NCI-H774 (cell line): ENCODE data around the gene FBLN5.
A peak's percentile ranks its signal among the peaks of the same experiment; 100 is the strongest.
"Not testable (repeated sequence)": the region's sequence is repeated elsewhere in the genome, so short reads cannot be mapped to it uniquely, and the experiment has no call there.

Source experiments
- DNase-seq: peaks from one replicate; lab custom pipeline; 2025; lab: John Stamatoyannopoulos, UW

Gene FBLN5

GRCh38 chr14:91904956-91905645 lies 42.4 kb downstream of the FBLN5 start:
- DNase-seq: no peak

GRCh38 chr14:91904483-91904882 lies 43.0 kb downstream of the FBLN5 start:
- DNase-seq: no peak

- DNase-seq: no peak
Measured at GRCh38 chr14:91903070-91903469, 44.4 kb downstream of the FBLN5 start.

DNA sequence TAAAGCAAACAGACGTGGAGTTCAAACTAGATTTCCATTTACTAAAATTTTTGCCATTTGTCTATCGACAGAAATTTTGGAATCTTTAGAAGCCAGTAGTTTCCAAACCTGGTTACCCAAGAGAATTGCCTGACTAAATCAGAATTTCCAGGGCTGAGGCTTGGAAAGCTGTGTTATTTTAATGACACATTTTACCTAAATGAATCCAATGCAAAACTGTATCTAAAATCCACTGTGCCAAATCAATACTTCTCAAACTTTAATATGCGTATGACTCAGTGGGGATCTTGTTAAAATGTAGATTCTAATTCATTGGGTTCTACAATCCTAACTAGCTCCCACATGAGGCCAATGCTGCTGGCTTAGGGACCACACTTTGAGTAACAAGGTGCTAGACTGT lies 45.2 kb downstream of the FBLN5 start:
- DNase-seq: no peak

DNA sequence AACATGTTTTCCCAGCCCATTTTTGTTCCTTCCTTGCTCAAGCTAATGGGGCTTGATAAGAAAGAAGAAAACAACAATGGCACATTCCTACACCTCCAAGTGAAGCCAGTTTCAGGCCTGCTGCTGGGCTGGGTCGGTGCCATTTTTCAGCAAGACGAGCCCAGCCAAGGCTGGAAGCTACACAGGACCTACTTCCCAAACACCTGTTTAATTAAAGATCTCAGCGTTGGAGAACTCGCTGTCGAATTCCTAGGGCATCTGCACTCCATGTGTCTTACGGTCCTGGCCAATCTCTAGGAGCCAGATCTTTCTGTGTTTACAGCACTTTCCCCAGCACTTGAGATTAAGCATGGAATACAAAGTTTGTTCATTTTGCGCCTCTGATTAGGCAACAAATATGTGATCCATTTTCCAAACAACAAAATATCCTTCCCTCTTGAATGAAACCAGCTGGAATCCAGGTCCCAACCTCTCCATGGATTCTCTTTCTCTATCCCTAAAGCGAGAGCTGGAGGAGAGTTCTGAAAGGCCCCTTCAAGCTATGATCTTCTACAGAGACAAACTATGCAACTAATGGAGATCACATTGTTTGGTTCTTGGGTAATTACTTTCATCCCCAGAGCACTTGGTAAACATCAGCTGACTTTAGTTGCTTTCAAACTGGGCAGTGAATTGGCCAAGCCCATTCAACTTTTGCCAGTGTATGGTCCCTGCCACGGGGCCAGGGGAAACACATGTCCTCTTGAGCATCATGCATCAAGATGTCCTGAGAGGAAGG lies 45.9 kb downstream of the FBLN5 start:
- no peak for DNase-seq

DNA sequence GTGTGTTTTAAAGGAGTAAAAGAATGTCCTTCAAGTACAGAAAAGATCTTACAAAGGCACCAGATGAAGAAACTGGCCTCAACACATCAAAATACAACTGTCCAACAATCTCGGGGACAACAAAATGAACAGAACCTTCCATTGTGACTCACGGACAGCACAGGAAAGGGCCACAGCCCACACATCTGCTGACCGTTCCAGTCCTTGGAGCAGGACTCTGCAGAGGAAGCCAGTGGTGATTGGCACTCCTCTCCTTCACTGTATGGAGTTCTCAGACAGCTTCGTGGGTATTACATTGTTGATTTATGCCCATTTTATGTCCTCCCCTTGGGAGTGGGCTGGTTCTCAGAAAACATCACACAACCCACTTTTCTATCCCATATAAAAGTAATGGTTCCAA lies 47.7 kb downstream of the FBLN5 start:
- DNase-seq: no peak

DNA sequence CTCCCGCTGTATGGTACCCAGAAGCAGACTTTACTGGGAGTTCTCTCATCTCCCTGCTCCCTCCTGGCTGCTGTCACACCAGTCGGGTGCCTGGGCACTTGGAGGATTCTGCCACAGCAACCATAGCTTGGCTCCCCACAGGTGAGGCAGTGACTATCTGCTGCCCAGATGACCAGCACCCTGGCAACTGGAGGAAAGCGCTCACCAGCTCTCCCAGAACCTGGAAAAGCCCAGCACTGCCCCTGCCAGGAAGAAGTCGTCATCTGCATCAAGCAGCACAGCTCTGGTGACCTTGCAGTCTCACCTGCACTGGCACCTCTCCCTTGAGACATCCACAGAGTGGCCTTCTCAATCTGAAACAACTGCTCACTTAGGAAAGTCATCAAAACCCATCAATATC lies 48.3 kb downstream of the FBLN5 start:
- peak; percentile 31 for DNase-seq

GRCh38 chr14:91898372-91898771 lies 49.1 kb downstream of the FBLN5 start:
- DNase-seq: no peak

DNA sequence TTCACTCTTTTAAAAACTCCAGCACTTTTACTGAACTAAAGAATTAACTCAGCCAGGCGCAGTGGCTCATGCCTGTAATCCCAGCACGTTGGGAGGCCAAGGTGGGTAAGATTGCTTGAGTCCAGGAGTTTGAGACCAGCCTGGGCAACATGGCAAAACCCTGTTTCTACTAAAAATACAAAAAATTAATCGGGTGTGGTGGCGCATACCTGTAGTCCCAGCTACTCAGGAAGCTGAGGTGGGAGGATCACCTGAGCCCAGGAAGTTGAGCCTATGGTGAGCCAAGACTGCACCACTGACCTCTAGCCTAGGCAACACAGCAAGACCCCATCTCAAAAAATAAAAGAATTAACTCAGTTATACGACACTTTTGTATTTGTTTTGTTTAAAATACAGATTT lies 49.8 kb downstream of the FBLN5 start:
- not testable (repeated sequence) for DNase-seq

DNA sequence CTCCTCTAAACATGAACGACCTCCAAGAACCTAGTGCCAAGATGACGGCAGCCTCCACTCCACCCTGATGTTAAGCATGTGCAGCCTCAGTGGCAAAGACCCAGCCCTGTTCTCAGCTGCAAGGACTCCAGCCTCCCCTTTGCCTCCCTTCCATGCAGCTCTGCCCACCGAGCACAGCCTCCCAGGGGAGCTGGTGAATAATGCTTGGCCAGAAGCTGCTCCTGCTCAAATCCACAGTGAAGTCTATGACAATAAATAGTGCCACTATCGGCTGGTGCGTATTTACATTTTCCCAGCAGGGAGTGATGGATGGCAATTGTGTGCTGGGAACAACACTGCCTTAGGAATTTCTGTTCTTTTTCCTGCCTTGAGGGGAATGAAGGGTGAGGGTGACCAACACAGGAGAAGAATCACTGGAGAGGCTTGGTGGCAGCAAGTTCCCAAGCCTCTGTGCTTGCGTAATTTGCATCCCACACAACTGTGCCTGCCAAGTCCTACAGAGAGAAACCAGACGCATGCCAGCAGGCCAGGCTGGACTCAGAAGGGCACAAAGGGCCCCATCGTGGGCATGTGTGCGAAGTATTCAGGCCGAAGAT lies 50.3 kb downstream of the FBLN5 start:
- no peak for DNase-seq

- no peak for DNase-seq
Measured at GRCh38 chr14:91896419-91896818, 51.1 kb downstream of the FBLN5 start.

- no peak for DNase-seq
Measured at GRCh38 chr14:91893669-91894068, 53.8 kb downstream of the FBLN5 start.

- no peak for DNase-seq
Measured at GRCh38 chr14:91893007-91893406, 54.5 kb downstream of the FBLN5 start.

DNA sequence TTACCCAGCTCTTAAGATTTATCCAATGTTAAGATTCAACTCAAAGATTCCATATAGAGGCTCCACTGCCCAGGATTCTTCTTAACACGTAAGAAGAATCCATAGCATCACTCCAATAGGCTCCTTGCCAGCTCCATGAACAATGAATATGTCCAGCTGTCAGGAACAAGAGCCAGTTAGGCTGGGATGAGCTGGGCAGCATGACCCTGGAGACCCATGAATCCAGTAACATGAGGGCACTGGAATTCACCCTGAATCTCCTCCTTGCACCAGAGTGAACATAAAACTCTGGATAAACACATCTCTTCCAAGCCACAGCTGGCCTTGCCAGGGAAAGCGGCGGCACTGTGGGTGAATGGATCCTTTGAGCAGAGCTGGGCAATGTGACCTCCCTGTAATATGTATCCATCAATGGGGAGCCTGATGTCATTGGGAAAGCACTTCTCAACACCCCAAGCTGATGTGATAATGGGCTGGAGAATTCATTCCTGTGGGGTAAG lies 55.7 kb downstream of the FBLN5 start:
- DNase-seq: no peak

- DNase-seq: no peak
Measured at GRCh38 chr14:91891101-91891500, 56.4 kb downstream of the FBLN5 start.

GRCh38 chr14:91890291-91890749 lies 57.2 kb downstream of the FBLN5 start:
- no peak for DNase-seq

DNA sequence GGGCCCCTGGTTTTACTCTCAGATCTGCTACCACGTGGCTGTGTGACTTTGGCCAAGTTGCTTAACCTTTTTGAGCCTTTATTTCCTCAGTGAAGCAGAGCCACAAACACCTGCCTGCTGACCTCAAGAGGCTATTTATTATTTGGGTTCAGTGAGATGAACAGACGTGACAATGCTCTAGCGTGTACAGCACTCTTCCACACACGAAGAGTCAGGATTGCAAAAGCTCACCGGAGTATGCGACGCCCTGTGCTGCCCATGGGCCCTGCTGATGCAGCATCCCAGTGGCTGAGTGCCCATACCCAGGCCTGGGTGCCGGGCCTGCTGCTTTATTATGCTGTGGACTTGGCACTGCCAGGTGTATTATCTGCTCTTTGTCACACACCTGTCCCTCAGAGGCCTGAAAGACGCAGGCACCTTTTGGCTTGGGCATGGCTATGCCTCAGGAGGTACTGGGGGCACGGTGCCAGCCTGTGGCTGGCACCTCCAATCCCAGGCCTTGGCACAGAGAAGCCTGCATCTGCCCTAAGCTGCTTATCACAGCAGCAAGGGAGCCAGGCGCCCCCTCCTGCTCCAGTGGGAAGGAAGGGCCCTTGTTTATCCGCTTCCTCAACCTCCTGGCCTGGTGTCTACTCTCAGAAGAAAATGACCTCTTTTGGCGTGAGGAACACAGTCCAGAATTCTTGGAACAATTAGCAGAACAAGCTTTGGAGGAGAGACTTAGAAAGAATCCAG lies 57.9 kb downstream of the FBLN5 start:
- peak; percentile 36 for DNase-seq

GRCh38 chr14:91888641-91889476 lies 58.6 kb downstream of the FBLN5 start:
- no peak for DNase-seq

- no peak for DNase-seq
Measured at GRCh38 chr14:91886961-91887360, 60.5 kb downstream of the FBLN5 start.

- DNase-seq: no peak
Measured at GRCh38 chr14:91885839-91886238, 61.7 kb downstream of the FBLN5 start.

GRCh38 chr14:91885113-91885712 lies 62.3 kb downstream of the FBLN5 start:
- no peak for DNase-seq
